ENCODE data around the gene CIZ1. TPM values are rescaled to one million over a fixed set of nuclear protein-coding genes. Genes with fewer than 3 reads are reported as not detected.

CIZ1 gene
- total and polyA plus RNA-seq, 10 of the 15 experiments (the other 5 are each of a cell fraction or from before 2014, with no cell fraction given), result 1.8 to 91.6 (median 35.4) TPM

DNA sequence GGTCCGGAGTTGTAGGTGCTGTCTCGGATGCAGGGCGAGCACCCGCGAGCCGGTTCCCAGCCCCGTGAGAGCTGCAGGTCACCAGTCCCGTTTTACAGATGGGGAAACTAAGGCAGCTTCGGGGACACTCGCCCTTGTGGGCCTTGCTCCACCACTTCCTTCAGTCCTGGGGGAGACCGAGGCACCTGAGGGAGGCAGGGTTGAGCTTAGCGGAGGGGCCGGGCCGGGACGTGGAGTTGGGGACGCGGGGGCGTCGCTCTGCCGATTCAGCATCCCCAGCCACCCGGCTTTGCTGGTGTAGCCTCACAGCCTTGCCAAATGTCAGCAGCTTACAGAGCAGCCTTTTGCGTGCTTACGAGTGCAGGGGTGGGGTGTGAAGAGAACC is 30.8 kb downstream of the CIZ1 start:
- Histone ChIP-seq H3K36me3 (ENCODE audit: control insufficient read depth in 2 of 2, insufficient read depth in 2 of 2, low read length in 1 of 2) (peaks cover 0 to 10% of the 10 kb centered on the region in 2 experiments; a peak in 2 of 4 replicates), H3K4me3 (peak overlapping the region; percentile 99), H3K27me3 (replicated peaks in 1 of 2; ENCODE audit: control insufficient read depth in 2 of 2, insufficient read depth in 2 of 2, low read length in 1 of 2) (no peaks in the 10 kb centered on the region), H4K20me1 (ENCODE audit: control insufficient read depth, insufficient read depth) (no peaks in the 10 kb centered on the region), H3K27ac (ENCODE audit: control insufficient read depth, insufficient read depth) (peak overlapping the region; percentile 66; the same call in 1 of the 2 replicates), H3K9ac (ENCODE audit: control insufficient read depth, insufficient read depth, low read length) (peak overlapping the region; percentile 88), H3K4me1 (ENCODE audit: control insufficient read depth, insufficient read depth, low read length) (peaks cover 8% of the 10 kb centered on the region), H3K4me2 (ENCODE audit: control insufficient read depth, insufficient read depth) (peak overlapping the region; percentile 72), H3K79me2 (ENCODE audit: control insufficient read depth, insufficient read depth, low read length) (peaks cover 9% of the 10 kb centered on the region), H3K9me3 (replicated peaks; ENCODE audit: control insufficient read depth, insufficient read depth, low read length) (no peaks in the 10 kb centered on the region), H2AFZ (ENCODE audit: control insufficient read depth, low read depth, low read length) (peak overlapping the region; percentile 80)
- BruUV-seq (replicated peaks), result TSS peak; percentile 79
- POLR2A ChIA-PET, result interaction anchor here (1.5 to 2.4 kb wide), 2 partner anchors 9 to 115 kb away, joined by 5 to 6 read pairs; partner anchors contain the start of genes GOLGA2 and SWI5
- TF ChIP-seq POLR2A (IDR thresholded peaks at IDR 0.05; ENCODE audit: low read depth, low read length) (no peak), EGR1 (IDR thresholded peaks at IDR 0.05; ENCODE audit: borderline replicate concordance in 1 of 2, low read depth in 2 of 2, low read length in 2 of 2) (peak in 1 of 2 experiments; percentile 86; a peak in 2 of 3 replicates), RBBP5 (conservative IDR thresholded peaks at IDR 0.05) (no peak)
- under 1% methylated on average over 23 of the region's 23 CpGs for WGBS (ENCODE audit: insufficient coverage, insufficient replicate concordance, low lambda C conversion rate, missing lambda C conversion rate)
- intact Hi-C loops (cut with micrococcal nuclease; ENCODE audit: unreplicated experiment) (loop anchor here (1.0 kb wide), 1 partner anchor 33 kb away; the partner anchor contains the start of gene PTGES2), in situ Hi-C loops (cut with MboI) (no loop called here)
- CTCF ChIA-PET, result interaction anchor here (0.8 to 1.2 kb wide), 3 partner anchors 27 to 86 kb away, joined by 3 read pairs; no protein-coding TSS in a partner anchor
- ATAC-seq (peak; percentile 48), FAIRE-seq (no peak), DNase-seq (ENCODE audit: low read depth, low spot score) (no peak)
- RAD21 ChIA-PET (ENCODE audit: unreplicated experiment), result interaction anchor here (1.1 kb wide), 1 partner anchor 30 kb away, joined by 3 read pairs; no protein-coding TSS in a partner anchor
- SMC1A ChIA-PET (ENCODE audit: uncharacterized antibody, unreplicated experiment), result interaction anchor here (1.3 to 1.6 kb wide), 3 partner anchors 30 to 181 kb away, joined by 3 to 5 read pairs (median 4); partner anchors contain the start of genes GOLGA2 and SWI5

DNA sequence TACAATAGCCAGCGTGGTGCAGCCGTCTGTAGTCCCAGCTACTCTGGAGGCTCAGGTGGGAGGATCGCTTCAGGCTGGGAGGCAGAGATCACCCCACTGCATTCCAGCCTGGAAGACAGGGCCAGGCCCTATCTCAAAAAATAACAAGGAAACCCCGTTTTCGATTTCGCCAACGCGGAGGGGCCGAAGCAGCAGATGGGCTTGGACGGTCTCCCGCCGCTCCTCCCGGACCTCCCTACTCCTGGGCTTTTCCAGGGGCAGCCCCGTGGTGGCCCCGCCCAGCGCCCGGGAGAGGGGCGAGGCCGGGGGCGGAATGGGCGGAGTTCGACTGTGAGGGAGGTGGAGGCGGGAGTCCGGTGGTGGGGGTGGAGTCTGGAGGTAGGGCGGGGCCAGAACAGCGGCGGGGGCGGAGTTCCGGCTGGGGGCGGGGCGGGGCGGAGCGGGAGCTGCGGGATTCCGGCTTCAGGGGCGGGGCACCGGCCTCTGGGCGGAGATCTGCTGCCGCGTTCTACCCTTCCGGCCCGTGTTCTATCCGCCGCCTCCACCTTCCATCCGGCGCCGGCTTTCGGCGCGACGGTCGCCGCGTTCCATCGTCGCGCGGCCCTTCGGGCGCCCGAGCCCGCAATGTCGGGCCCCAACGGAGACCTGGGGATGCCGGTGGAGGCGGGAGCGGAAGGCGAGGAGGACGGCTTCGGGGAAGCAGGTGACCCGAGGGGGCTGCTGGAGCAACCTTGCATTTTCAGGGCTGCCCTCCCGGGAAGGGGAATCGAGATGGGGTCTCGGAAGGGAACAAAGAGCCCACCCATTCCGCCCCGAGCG is 31.4 kb downstream of the CIZ1 start, which contains the start of gene BBLN:
BBLN (plus strand) TSS at position 482 of the 819 bp plus-strand sequence; CDS start at position 625, 143 bp downstream.
- under 1% methylated on average over 54 of the region's 77 CpGs for WGBS (ENCODE audit: insufficient coverage, insufficient replicate concordance, low lambda C conversion rate, missing lambda C conversion rate)
- TF ChIP-seq GABPA (IDR thresholded peaks at IDR 0.05; ENCODE audit: low read depth) (peak; percentile 76), CBFB (IDR thresholded peaks at IDR 0.05; ENCODE audit: low read depth) (no peak), RAD21 (IDR thresholded peaks at IDR 0.05; ENCODE audit: insufficient read depth, low read depth, low read length) (no peak), NBN (IDR thresholded peaks at IDR 0.05) (0 out of 2 replicates have a peak, but pooled peaks have one; percentile 24), SMC3 (IDR thresholded peaks at IDR 0.05; ENCODE audit: borderline replicate concordance, low read length) (no peak; the same call in 1 of the 2 replicates), ATF3 (IDR thresholded peaks at IDR 0.05; ENCODE audit: borderline replicate concordance, extremely low read depth, low read depth, low read length) (peak; percentile 41; the same call in 1 of the 2 replicates), MXI1 (IDR thresholded peaks at IDR 0.05; ENCODE audit: low read depth, low read length) (no peak), NFYA (IDR thresholded peaks at IDR 0.05; ENCODE audit: borderline replicate concordance, low read depth, low read length) (no peak), IRF3 (IDR thresholded peaks at IDR 0.05) (no peak)

More for the DNA sequence above, 31.4 kb downstream of the CIZ1 start, which contains the start of gene BBLN:
- Histone ChIP-seq H3K4me3 (peak within 1 kb of the TSS; percentile 99), H3K9me3 (replicated peaks; ENCODE audit: control insufficient read depth, insufficient read depth, low read length) (no peaks in the 10 kb centered on the region), H3K36me3 (ENCODE audit: control insufficient read depth in 2 of 2, insufficient read depth in 2 of 2, low read length in 1 of 2) (peaks cover 0 to 10% of the 10 kb centered on the region in 2 experiments; a peak in 2 of 4 replicates), H3K4me1 (ENCODE audit: control insufficient read depth, insufficient read depth, low read length) (peaks cover 8% of the 10 kb centered on the region), H3K27ac (ENCODE audit: control insufficient read depth, insufficient read depth) (peak within 1 kb of the TSS; percentile 85), H3K27me3 (replicated peaks in 1 of 2; ENCODE audit: control insufficient read depth in 2 of 2, insufficient read depth in 2 of 2, low read length in 1 of 2) (no peaks in the 10 kb centered on the region), H2AFZ (ENCODE audit: control insufficient read depth, low read depth, low read length) (peak within 1 kb of the TSS; percentile 90), H3K79me2 (ENCODE audit: control insufficient read depth, insufficient read depth, low read length) (peaks cover 9% of the 10 kb centered on the region), H3K4me2 (ENCODE audit: control insufficient read depth, insufficient read depth) (peak within 1 kb of the TSS; percentile 90), H4K20me1 (ENCODE audit: control insufficient read depth, insufficient read depth) (no peaks in the 10 kb centered on the region), H3K9ac (ENCODE audit: control insufficient read depth, insufficient read depth, low read length) (peak within 1 kb of the TSS; percentile 88)
- SMC1A ChIA-PET (ENCODE audit: uncharacterized antibody, unreplicated experiment), result interaction anchor here (1.1 to 1.6 kb wide), 4 partner anchors 30 to 181 kb away, joined by 3 to 5 read pairs (median 4); partner anchors contain the start of genes GOLGA2 and SWI5
- FAIRE-seq, result no peak
- RAD21 ChIA-PET (ENCODE audit: unreplicated experiment), result interaction anchor here (1.1 kb wide), 1 partner anchor 31 kb away, joined by 3 read pairs; no protein-coding TSS in a partner anchor
- intact Hi-C loops (cut with micrococcal nuclease; ENCODE audit: unreplicated experiment) (loop anchor here (1.0 kb wide), 1 partner anchor 33 kb away; the partner anchor contains the start of gene PTGES2), in situ Hi-C loops (cut with MboI) (no loop called here)
- ATAC-seq, result peak; percentile 95
- POLR2A ChIA-PET, result interaction anchor here (1.0 to 1.5 kb wide), 2 partner anchors 9 to 93 kb away, joined by 3 to 5 read pairs; partner anchors contain the start of gene NAIF1
- no TSS peak for BruUV-seq (replicated peaks)
- CTCF ChIA-PET, result interaction anchor here (1.0 to 1.6 kb wide), 5 partner anchors 23 to 571 kb away, joined by 3 to 8 read pairs (median 3); no protein-coding TSS in a partner anchor
- DNase-seq (ENCODE audit: low read depth, low spot score), result peak; percentile 50
